CD4-positive, alpha-beta memory T cell (primary cell): ENCODE measurements around the gene ZC3H4. TPM values are rescaled to one million over a fixed set of nuclear protein-coding genes. Genes with fewer than 3 reads are reported as not detected.

ENCODE experiments used
- polyA plus RNA-seq, 2 donors: library from polyadenylated mRNA; unstranded; fragments of 300-500 nt; fragmentation: Illumina TruSeq; gene quantifications; one replicate each; pipeline ENCODE4 v1.2.3, GENCODE V29; 2021
- total RNA-seq, 2 experiments: library from RNA; stranded (reverse); gene quantifications; one replicate each; pipeline ENCODE4 v1.2.3, GENCODE V29; 2021

The ZC3H4 gene
- total and polyA plus RNA-seq, 4 experiments from 2014 or later = 0.33 to 75.7 (median 39.1) TPM

Other genes with a start within 250 kb of the ZC3H4 start
- under 1 TPM; 0.35 to 0.64 TPM for gene NPAS1, start 93.9 kb downstream of the ZC3H4 start, total RNA-seq
- not detected for gene NPAS1, start 93.9 kb downstream of the ZC3H4 start, polyA plus RNA-seq
- gene TMEM160, start 65.2 kb downstream of the ZC3H4 start, total RNA-seq = 10 to 100 TPM; 34.1 to 36.0 TPM
- gene TMEM160, start 65.2 kb downstream of the ZC3H4 start, polyA plus RNA-seq = 100 to 1,000 TPM; 112 to 133 TPM
- gene SAE1, start 17.1 kb upstream of the ZC3H4 start, total RNA-seq = 10 to 100 TPM; 35.3 to 36.0 TPM
- gene SAE1, start 17.1 kb upstream of the ZC3H4 start, polyA plus RNA-seq = 100 to 1,000 TPM; 107 to 182 TPM
- gene BBC3, start 117.4 kb upstream of the ZC3H4 start, total RNA-seq = 10 to 100 TPM; 31.9 to 32.2 TPM
- 1 to 10 TPM; 3.7 to 8.0 TPM for gene BBC3, start 117.4 kb upstream of the ZC3H4 start, polyA plus RNA-seq
- gene CCDC9, start 142.7 kb upstream of the ZC3H4 start, total RNA-seq = 10 to 100 TPM; 39.5 to 40.4 TPM
- 10 to 100 TPM in 1 of 2 donors, 1 to 10 TPM in 1; 4.6 to 11.9 TPM for gene CCDC9, start 142.7 kb upstream of the ZC3H4 start, polyA plus RNA-seq
- 10 to 100 TPM; 15.1 to 16.7 TPM for gene INAFM1, start 161.1 kb upstream of the ZC3H4 start, total RNA-seq
- gene INAFM1, start 161.1 kb upstream of the ZC3H4 start, polyA plus RNA-seq = 1 to 10 TPM; 1.8 to 1.9 TPM
- 1 to 10 TPM; 4.1 to 4.6 TPM for gene C5AR1, start 196.1 kb upstream of the ZC3H4 start, total RNA-seq
- not detected for gene C5AR1, start 196.1 kb upstream of the ZC3H4 start, polyA plus RNA-seq
- 1 to 10 TPM; 2.1 to 2.9 TPM for gene C5AR2, start 218.4 kb upstream of the ZC3H4 start, total RNA-seq
- under 1 TPM; 0.10 to 0.11 TPM for gene C5AR2, start 218.4 kb upstream of the ZC3H4 start, polyA plus RNA-seq
- gene DHX34, start 235.5 kb upstream of the ZC3H4 start, total RNA-seq = 10 to 100 TPM; 26.5 to 27.3 TPM
- 1 to 10 TPM; 1.7 to 7.4 TPM for gene DHX34, start 235.5 kb upstream of the ZC3H4 start, polyA plus RNA-seq